AG04450 (cell line): Measurements from ENCODE around the gene VAPA. TPM values are rescaled to one million over a fixed set of nuclear protein-coding genes. Genes with fewer than 3 reads are reported as not detected.
"Not testable (repeated sequence)": the region's sequence is repeated elsewhere in the genome, so short reads cannot be mapped to it uniquely, and the experiment has no call there.

Experiments used
- CTCF ChIA-PET: fragments of 300-600, 350-600 bp; formaldehyde crosslinking; extraction: SDS; loops from one replicate; lab custom pipeline; 2022; ENCODE audit warnings: antibody characterized with exemption, inconsistent platforms; lab: Charles Lee
- POLR2A ChIA-PET: fragments of 350-600 bp; formaldehyde crosslinking; extraction: SDS; loops from one replicate; lab custom pipeline; 2021; ENCODE audit warnings: antibody characterized with exemption, inconsistent platforms; lab: Yijun Ruan, JAX
- DNase-seq: peaks from one replicate; pipeline ENCODE4 v3.0.0-alpha.2; 2011; ENCODE audit warnings: low read depth, low spot score
- H3K27ac ChIP-seq: one replicate; pipeline ENCODE4 v1.5.1; 2012; ENCODE audit warnings: low read depth, low read length, control low read depth
- H3K27me3 ChIP-seq: one replicate; pipeline ENCODE4 v1.6.0; 2012; ENCODE audit warnings: low read length; ENCODE audit not compliant: control insufficient read depth, insufficient read depth
- H3K4me3 ChIP-seq: 2 replicates; pipeline ENCODE4 v1.5.1; 2011; ENCODE audit warnings: mild to moderate bottlenecking, low read depth, low read length, control low read depth
- H3K9me3 ChIP-seq: 2 replicates; pipeline ENCODE4 v1.5.1; 2012; ENCODE audit warnings: low read length; ENCODE audit not compliant: control insufficient read depth, insufficient read depth
- polyA plus RNA-seq: library from polyadenylated mRNA; depleted of rRNA; stranded (reverse); fragments of >200 nt; gene quantifications from 2 replicates; pipeline ENCODE4 v1.2.3, GENCODE V29; 2011
- TF ChIP-seq, protein P1 (sequence below): IDR thresholded peaks from 2 replicates; pipeline ENCODE4 v1.5.1; 2011; ENCODE audit warnings: low read depth, low read length, control low read depth, inconsistent platforms

VAPA gene
- polyA plus RNA-seq, 1 experiment = 393 TPM

DNA sequence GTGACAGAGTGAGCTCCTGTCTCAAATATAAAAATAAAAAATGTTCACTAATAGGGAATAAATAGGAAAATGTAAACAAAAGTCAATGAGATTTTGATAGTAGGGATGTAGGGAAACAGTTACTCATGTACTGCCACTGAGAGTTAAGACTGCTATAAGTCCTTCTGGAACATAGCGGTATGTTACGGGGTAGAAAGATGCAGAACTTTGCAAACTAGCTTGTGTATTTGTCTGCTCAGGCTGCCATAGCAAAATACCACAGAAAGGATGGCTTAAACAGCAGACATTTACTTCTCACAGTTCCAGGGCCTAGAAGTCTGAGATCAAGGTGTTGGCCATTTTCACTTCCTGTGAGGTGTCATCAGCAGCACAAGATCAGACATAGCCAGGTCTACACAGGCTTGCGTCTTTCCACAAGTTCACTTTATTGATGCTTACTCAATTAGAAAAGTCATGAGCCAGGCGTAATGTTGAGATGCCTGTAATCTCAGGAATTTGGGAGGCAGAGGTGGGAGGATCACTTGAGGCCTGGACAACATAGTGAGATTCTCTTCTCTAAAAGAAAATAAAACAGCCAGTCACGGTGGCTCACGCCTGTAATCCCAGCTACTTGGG, 19.3 kb upstream of the VAPA start:
- no peaks in the 10 kb centered on the region for H3K27me3 ChIP-seq
- H3K27ac ChIP-seq = no peak overlapping the region
- no peaks in the 10 kb centered on the region for H3K9me3 ChIP-seq
- H3K4me3 ChIP-seq = no peak overlapping the region
- TF ChIP-seq, protein P1, sequence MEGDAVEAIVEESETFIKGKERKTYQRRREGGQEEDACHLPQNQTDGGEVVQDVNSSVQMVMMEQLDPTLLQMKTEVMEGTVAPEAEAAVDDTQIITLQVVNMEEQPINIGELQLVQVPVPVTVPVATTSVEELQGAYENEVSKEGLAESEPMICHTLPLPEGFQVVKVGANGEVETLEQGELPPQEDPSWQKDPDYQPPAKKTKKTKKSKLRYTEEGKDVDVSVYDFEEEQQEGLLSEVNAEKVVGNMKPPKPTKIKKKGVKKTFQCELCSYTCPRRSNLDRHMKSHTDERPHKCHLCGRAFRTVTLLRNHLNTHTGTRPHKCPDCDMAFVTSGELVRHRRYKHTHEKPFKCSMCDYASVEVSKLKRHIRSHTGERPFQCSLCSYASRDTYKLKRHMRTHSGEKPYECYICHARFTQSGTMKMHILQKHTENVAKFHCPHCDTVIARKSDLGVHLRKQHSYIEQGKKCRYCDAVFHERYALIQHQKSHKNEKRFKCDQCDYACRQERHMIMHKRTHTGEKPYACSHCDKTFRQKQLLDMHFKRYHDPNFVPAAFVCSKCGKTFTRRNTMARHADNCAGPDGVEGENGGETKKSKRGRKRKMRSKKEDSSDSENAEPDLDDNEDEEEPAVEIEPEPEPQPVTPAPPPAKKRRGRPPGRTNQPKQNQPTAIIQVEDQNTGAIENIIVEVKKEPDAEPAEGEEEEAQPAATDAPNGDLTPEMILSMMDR = no peak
- DNase-seq = no peak
- CTCF ChIA-PET = no interaction called here
- POLR2A ChIA-PET = no interaction called here

- H3K27me3 ChIP-seq = no peaks in the 10 kb centered on the region
- CTCF ChIA-PET = no interaction called here
- H3K27ac ChIP-seq = no peak overlapping the region
- POLR2A ChIA-PET = no interaction called here
- H3K9me3 ChIP-seq = no peaks in the 10 kb centered on the region
- no peak for DNase-seq
- no peak overlapping the region for H3K4me3 ChIP-seq
- TF ChIP-seq, protein P1 = no peak
Measured at GRCh38 chr18:9897129-9897528, 16.7 kb upstream of the VAPA start.

- H3K9me3 ChIP-seq, POLR2A ChIA-PET, H3K27me3 ChIP-seq, H3K4me3 ChIP-seq, CTCF ChIA-PET, DNase-seq, H3K27ac ChIP-seq: not testable (repeated sequence)
Measured at GRCh38 chr18:9897787-9898291, 16.0 kb upstream of the VAPA start.

DNA sequence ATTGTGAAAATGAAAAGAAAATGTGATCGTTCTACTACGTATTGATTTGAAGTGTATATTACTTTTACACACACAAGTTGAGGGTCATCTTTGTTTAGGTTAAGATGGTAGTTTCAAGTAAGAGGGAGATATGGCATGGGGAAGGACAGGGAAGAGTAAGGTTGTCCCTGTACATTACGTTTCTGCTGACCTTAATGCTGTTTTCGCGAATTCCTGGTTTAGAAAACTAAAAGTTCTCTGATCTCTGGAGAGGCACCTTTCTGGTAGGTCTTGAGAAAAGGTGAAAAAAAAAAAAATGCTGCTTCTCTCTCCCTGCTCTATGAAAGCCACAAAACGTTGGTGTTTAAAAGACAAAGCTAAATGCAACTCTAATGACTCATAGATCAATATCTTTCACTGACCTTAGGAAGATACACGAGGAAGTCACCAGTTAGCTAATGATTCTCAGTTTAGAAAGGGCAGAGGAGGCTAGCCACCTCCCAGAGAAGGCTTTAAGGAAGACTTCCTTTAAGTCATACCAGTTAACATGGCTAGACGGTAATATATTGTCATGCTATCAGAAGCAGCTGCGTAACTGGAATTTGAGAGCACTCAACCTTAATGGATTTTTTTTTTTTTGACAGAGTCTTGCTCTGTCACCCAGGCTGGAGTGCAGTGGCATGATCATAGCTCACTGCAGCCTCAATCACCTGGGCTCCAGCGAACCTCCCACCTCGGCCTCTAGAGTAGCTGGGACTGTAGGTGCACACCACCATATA, 14.8 kb upstream of the VAPA start:
- no peak for DNase-seq
- ChIA-PET CTCF (interaction anchor here (0.6 kb wide), 1 partner anchor 11 kb away, joined by 4 read pairs; no protein-coding TSS in a partner anchor), POLR2A (interaction anchor here (1.0 kb wide), 1 partner anchor 14 kb away, joined by 3 read pairs; no protein-coding TSS in a partner anchor)
- H3K4me3 ChIP-seq = no peak overlapping the region
- TF ChIP-seq, protein P1 = no peak
- no peak overlapping the region for H3K27ac ChIP-seq
- no peaks in the 10 kb centered on the region for H3K9me3 ChIP-seq
- H3K27me3 ChIP-seq = no peaks in the 10 kb centered on the region

DNA sequence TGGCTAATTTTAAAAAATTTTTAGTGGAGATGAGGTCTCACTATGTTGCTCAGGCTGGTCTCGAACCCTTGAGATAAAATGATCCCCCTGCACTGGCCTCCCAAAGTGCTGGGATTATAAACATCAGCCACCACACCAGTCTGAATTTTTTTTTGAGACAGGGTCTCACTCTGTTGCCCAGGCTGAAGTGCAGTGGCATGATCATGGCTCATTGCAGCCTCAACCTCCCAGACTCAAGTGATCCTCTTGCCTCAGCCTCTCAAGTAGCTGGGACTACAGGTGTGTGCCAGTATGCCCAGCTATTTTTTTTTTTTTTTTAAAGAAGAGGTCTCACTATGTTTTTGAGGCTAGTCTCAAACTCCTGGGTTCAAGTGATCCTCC, 14.3 kb upstream of the VAPA start:
- H3K9me3 ChIP-seq, DNase-seq, H3K27me3 ChIP-seq, H3K27ac ChIP-seq, H3K4me3 ChIP-seq: not testable (repeated sequence)
- ChIA-PET CTCF (interaction anchor here (0.6 kb wide), 1 partner anchor 11 kb away, joined by 4 read pairs; no protein-coding TSS in a partner anchor), POLR2A (interaction anchor here (1.0 kb wide), 1 partner anchor 14 kb away, joined by 3 read pairs; no protein-coding TSS in a partner anchor)

GRCh38 chr18:9900699-9901098, 13.1 kb upstream of the VAPA start:
- Histone ChIP-seq H3K27ac (no peak overlapping the region), H3K27me3 (no peaks in the 10 kb centered on the region), H3K4me3 (no peak overlapping the region), H3K9me3 (no peaks in the 10 kb centered on the region)
- CTCF ChIA-PET = no interaction called here
- no peak for DNase-seq
- TF ChIP-seq, protein P1 = no peak
- POLR2A ChIA-PET = no interaction called here
